ENCODE data around the gene ARHGAP31.

DNA sequence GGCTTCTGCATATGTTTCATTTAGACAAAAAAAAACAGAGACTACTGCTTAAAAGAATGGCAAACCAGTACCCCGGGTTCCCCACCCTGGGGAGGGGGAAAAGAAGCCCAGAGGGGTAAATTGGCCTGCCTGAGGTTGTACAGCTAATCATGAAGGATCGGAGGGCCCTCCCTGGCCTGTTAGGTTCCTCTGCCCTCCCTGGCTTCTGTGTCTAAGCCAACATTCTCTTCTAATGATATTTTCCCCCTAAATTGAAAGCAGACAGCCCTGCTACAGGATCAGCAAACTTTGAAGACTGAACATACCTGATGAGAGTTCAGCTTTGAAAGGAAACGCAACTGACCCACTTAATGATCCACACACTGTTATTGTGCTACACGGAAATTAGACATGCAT is 2.5 kb downstream of the ARHGAP31 start:
- TF ChIP-seq, protein P1, sequence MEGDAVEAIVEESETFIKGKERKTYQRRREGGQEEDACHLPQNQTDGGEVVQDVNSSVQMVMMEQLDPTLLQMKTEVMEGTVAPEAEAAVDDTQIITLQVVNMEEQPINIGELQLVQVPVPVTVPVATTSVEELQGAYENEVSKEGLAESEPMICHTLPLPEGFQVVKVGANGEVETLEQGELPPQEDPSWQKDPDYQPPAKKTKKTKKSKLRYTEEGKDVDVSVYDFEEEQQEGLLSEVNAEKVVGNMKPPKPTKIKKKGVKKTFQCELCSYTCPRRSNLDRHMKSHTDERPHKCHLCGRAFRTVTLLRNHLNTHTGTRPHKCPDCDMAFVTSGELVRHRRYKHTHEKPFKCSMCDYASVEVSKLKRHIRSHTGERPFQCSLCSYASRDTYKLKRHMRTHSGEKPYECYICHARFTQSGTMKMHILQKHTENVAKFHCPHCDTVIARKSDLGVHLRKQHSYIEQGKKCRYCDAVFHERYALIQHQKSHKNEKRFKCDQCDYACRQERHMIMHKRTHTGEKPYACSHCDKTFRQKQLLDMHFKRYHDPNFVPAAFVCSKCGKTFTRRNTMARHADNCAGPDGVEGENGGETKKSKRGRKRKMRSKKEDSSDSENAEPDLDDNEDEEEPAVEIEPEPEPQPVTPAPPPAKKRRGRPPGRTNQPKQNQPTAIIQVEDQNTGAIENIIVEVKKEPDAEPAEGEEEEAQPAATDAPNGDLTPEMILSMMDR (tag by site-specific recombination; IDR thresholded peaks at IDR 0.05), result no peak
- TF ChIP-seq GLI2 (tag by site-specific recombination; IDR thresholded peaks at IDR 0.05; ENCODE audit: borderline replicate concordance, low read depth) (no peak), ZNF221 (tag by site-specific recombination; IDR thresholded peaks at IDR 0.05; ENCODE audit: borderline replicate concordance) (no peak), ZNF473 (tag by site-specific recombination; IDR thresholded peaks at IDR 0.05) (no peak), TRIM28 (IDR thresholded peaks at IDR 0.05; ENCODE audit: borderline replicate concordance, low read length) (no peak), ZNF202 (tag by site-specific recombination; IDR thresholded peaks at IDR 0.05; ENCODE audit: borderline replicate concordance) (no peak), ZEB2 (tag by site-specific recombination; IDR thresholded peaks at IDR 0.05) (no peak), ZNF175 (tag by site-specific recombination; IDR thresholded peaks at IDR 0.05) (no peak), ZNF416 (tag by site-specific recombination; IDR thresholded peaks at IDR 0.05) (no peak), MEIS1 (CRISPR knock-in tag; IDR thresholded peaks at IDR 0.05; ENCODE audit: borderline replicate concordance) (no peak), ZNF548 (tag by site-specific recombination; IDR thresholded peaks at IDR 0.05) (no peak)
- TF ChIP-seq, protein P2, sequence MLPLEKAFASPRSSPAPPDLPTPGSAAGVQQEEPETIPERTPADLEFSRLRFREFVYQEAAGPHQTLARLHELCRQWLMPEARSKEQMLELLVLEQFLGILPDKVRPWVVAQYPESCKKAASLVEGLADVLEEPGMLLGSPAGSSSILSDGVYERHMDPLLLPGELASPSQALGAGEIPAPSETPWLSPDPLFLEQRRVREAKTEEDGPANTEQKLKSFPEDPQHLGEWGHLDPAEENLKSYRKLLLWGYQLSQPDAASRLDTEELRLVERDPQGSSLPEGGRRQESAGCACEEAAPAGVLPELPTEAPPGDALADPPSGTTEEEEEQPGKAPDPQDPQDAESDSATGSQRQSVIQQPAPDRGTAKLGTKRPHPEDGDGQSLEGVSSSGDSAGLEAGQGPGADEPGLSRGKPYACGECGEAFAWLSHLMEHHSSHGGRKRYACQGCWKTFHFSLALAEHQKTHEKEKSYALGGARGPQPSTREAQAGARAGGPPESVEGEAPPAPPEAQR (tag by site-specific recombination; IDR thresholded peaks at IDR 0.05), result no peak
